ENCODE data around the gene KLHL2.
"Not testable (repeated sequence)": the region's sequence is repeated elsewhere in the genome, so short reads cannot be mapped to it uniquely, and the experiment has no call there.

Gene KLHL2

GRCh38 chr4:165227401-165227800 lies 20.0 kb downstream of the KLHL2 start:
- not testable (repeated sequence) for DNase-seq (ENCODE audit: low read depth, low spot score)

GRCh38 chr4:165229490-165230200 lies 22.3 kb downstream of the KLHL2 start:
- not testable (repeated sequence) for DNase-seq (ENCODE audit: low read depth, low spot score); H3K27ac ChIP-seq

More at GRCh38 chr4:165227401-165227800, 20.0 kb downstream of the KLHL2 start:
- H3K27ac ChIP-seq, result peak overlapping the region; percentile 35

- peak overlapping the region; percentile 23 for H3K27ac ChIP-seq
- DNase-seq (ENCODE audit: low read depth, low spot score), result not testable (repeated sequence)
Observed at GRCh38 chr4:165232623-165233433, 25.5 kb downstream of the KLHL2 start.

DNA sequence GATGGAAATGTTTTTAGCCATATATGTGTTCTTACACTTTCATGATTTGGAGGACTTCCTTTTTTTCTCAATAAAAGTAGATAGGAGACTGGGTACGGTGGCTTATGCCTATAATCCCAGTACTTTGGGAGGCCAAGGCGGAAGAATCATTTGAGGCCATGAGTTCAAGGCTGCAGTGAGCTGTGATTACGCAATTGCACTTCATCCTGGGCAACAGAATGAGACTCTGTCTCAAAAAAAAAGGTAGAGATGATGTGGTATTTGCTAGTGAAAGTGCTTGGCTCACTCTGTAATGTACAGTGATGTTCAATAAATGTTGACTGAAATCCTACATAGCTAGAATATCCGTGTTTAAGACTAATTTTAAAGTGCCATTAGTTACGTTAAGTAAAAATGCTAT lies 27.4 kb downstream of the KLHL2 start:
- H3K27ac ChIP-seq, result no peak overlapping the region
- no peak for DNase-seq (ENCODE audit: low read depth, low spot score)

DNA sequence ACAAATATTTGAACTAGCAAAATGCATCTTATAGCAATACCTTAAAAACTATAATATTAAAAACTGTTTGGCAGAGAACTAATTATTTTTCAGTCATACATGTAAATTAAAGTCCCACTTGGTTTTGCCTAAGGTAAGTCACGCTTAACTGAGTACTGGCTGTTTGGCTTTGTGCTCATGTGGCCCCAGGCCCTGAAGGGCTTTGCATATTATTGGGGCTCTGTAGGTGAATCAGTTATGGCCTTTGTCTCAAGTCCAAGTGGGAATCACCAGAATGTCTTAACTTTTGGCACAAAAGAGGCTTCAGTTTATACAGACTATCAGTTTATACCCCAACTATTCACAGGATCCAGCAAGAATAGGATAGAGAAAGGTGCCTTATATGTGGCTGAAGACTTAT lies 29.5 kb downstream of the KLHL2 start:
- not testable (repeated sequence) for DNase-seq (ENCODE audit: low read depth, low spot score)
- peak overlapping the region; percentile 71 for H3K27ac ChIP-seq

- peak overlapping the region; percentile 71 for H3K27ac ChIP-seq
- peak; percentile 45 for DNase-seq (ENCODE audit: low read depth, low spot score)
Observed at GRCh38 chr4:165238041-165238640, 30.8 kb downstream of the KLHL2 start.

DNA sequence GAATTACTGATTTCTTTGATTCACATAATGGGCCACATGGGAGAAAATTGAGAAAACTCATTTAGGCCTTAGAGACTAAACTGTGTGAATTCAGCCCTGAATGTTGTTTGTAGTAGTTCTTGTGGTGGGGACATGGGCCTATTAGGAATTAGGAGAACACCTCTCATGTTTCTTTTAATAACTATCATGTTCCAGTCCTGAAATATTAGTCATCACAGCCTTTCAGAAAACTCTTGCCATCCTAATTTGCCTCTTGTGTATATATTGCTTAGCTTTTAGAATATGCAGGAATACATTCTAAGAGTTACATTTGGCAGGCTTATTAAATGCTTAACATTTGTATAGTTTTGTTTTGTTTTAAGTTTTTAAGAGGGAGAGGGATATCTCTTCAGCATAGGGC lies 33.4 kb downstream of the KLHL2 start:
- DNase-seq (ENCODE audit: low read depth, low spot score), result not testable (repeated sequence)
- peak overlapping the region; percentile 9 for H3K27ac ChIP-seq

GRCh38 chr4:165244148-165244547 lies 36.8 kb downstream of the KLHL2 start:
- not testable (repeated sequence) for H3K27ac ChIP-seq; DNase-seq (ENCODE audit: low read depth, low spot score)

- H3K27ac ChIP-seq; DNase-seq (ENCODE audit: low read depth, low spot score): not testable (repeated sequence)
Observed at GRCh38 chr4:165244587-165245186, 37.3 kb downstream of the KLHL2 start.

- peak overlapping the region; percentile 53 for H3K27ac ChIP-seq
Observed at GRCh38 chr4:165248102-165248501, 40.7 kb downstream of the KLHL2 start.

GRCh38 chr4:165248904-165249303 lies 41.5 kb downstream of the KLHL2 start:
- H3K27ac ChIP-seq, result peak overlapping the region; percentile 53
- peak; percentile 56 for DNase-seq (ENCODE audit: low read depth, low spot score)

More at GRCh38 chr4:165248102-165248501, 40.7 kb downstream of the KLHL2 start:
- DNase-seq (ENCODE audit: low read depth, low spot score), result no peak

DNA sequence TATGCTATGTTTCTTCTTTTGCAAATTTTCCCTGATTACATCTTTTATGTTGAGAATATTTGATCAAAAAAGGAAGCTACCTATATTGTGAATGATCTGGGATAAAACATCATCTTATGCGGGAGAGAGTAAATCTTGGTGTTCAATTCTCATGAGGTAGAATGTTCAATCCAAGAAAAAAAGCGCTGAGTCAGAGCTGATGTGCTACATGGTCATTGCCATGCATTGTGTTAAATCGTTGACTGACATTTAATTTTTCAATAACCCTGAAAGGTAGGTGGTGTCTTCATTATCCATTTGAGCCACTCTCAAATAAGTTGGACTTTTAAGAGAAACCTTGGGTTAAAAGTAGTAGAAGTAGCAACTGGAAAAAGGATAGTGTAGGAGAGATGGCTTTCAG lies 47.4 kb downstream of the KLHL2 start:
- not testable (repeated sequence) for DNase-seq (ENCODE audit: low read depth, low spot score); H3K27ac ChIP-seq

DNA sequence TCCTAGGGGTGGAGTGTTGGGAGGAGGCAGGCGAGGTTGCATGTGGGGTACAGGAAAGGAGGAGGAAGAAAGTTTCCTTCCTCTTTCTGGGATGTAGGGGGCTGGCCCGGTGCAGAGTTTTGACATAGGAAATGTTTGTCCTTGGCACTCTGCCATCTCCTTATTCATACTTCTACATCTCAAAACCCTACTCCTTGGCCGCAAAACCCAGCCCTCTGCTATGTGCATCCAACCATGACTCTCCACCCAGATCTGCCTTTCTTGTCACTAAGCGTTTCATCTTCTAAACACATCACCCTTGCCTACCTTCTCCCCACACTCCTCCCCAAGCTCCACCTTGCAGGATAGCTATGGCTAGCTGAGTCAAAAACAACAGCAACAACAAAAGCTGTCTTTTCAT lies 48.1 kb downstream of the KLHL2 start:
- not testable (repeated sequence) for H3K27ac ChIP-seq; DNase-seq (ENCODE audit: low read depth, low spot score)

DNA sequence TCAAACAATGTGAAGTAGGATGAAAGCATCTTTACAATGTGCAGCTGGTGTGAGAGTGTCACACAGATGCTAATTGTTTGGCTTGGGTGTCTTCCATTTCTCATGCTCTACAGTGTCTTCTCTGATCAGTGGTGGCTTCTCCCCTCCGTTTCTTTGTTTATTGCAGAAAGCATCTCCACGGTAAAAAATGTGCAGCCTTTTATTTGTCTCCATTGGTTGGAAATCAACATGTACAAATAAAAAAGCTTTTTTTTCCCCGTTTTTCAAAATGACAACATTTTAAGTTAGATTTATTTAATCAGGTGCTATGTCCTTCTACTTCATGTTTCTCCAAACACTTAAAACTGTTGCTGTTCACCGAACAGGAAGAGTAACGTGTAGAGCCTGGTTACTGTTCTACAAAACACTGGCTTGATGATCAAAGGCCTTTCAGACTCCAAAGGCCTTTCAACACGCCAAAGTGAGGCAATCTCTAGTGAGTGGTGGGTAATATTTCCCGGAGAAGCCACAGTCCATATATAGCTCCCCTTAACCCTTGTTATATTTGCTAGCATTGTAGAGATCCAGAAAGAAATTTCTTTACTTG lies 48.8 kb downstream of the KLHL2 start:
- H3K27ac ChIP-seq; DNase-seq (ENCODE audit: low read depth, low spot score): not testable (repeated sequence)

DNA sequence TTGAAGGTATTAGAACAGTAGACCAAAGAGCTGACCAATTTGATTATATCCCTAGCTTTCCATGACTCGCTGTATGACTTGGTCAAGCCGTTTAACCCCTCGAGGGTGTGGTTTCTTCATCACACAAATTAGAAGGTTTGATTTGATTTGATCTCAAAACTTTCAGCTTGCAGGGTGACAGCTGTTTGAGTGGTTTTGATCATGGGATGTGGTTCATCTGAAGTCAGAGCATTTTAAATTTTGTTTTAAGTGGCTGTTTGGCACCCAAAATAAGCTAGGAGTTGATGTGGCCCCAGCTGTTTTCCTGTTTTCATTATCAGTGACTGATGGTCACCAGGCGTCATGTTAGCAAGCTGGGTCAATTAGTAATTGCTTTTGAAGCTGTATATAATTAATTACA lies 52.4 kb downstream of the KLHL2 start:
- DNase-seq (ENCODE audit: low read depth, low spot score); H3K27ac ChIP-seq: not testable (repeated sequence)

- H3K27ac ChIP-seq; DNase-seq (ENCODE audit: low read depth, low spot score): not testable (repeated sequence)
Observed at GRCh38 chr4:165262306-165262705, 54.9 kb downstream of the KLHL2 start.

GRCh38 chr4:165263466-165263865 lies 56.1 kb downstream of the KLHL2 start:
- H3K27ac ChIP-seq; DNase-seq (ENCODE audit: low read depth, low spot score): not testable (repeated sequence)

- DNase-seq (ENCODE audit: low read depth, low spot score); H3K27ac ChIP-seq: not testable (repeated sequence)
Observed at GRCh38 chr4:165269931-165270330, 62.6 kb downstream of the KLHL2 start.

DNA sequence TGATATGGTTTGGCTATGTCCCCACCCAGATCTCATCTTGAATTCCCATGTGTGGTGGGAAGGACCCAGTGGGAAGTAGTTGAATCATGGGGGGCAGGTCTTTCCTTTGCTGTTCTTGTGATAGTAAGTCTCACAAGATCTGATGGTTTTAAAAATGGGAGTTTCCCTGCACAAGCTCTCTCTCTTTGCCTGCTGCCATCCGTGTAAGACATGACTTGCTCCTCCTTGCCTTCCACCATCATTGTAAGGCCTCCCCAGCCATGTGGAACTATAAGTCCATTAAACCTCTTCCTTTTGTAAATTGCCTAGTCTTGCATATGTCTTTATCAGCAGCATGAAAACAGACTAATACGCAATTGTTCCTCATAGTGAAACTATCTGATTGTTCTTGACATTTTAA lies 66.1 kb downstream of the KLHL2 start:
- not testable (repeated sequence) for H3K27ac ChIP-seq; DNase-seq (ENCODE audit: low read depth, low spot score)

GRCh38 chr4:165275357-165275756 lies 68.0 kb downstream of the KLHL2 start:
- not testable (repeated sequence) for DNase-seq (ENCODE audit: low read depth, low spot score); H3K27ac ChIP-seq
